ENCODE measurements around the gene BEGAIN.

Gene BEGAIN

GRCh38 chr14:100487304-100487703, 99.9 kb downstream of the BEGAIN start:
- DNase-seq (ENCODE audit: low read depth in 2 of 2): no peak
- no peak overlapping the region for H3K4me3 ChIP-seq (replicated peaks in 1 of 2; ENCODE audit: low read depth in 2 of 2, low read length in 2 of 2)
- TF ChIP-seq CTCF (IDR thresholded peaks at IDR 0.05; ENCODE audit: low read depth, low read length): no peak

Measured in cardiac fibroblast (primary cell).